Measurements from ENCODE around the gene ZNF766.
"Not testable (repeated sequence)": the region's sequence is repeated elsewhere in the genome, so short reads cannot be mapped to it uniquely, and the experiment has no call there.

The ZNF766 gene

GRCh38 chr19:52275988-52276387, 6.6 kb downstream of the ZNF766 start:
- no peak for DNase-seq (ENCODE audit: low read depth)

GRCh38 chr19:52277471-52277870, 8.1 kb downstream of the ZNF766 start:
- DNase-seq (ENCODE audit: low read depth), result no peak

- DNase-seq (ENCODE audit: low read depth), result no peak
These were observed 16.9 kb downstream of the ZNF766 start for GRCh38 chr19:52286256-52286655.

GRCh38 chr19:52291781-52292180, 22.4 kb downstream of the ZNF766 start:
- no peak for DNase-seq (ENCODE audit: low read depth)

- DNase-seq (ENCODE audit: low read depth), result not testable (repeated sequence)
These were observed 23.6 kb downstream of the ZNF766 start for GRCh38 chr19:52292946-52293345.

- DNase-seq (ENCODE audit: low read depth), result no peak
These were observed 27.0 kb downstream of the ZNF766 start for GRCh38 chr19:52296400-52296772.

- peak; percentile 52 for DNase-seq (ENCODE audit: low read depth)
These were observed 27.6 kb downstream of the ZNF766 start, which contains the start of gene ZNF480 for GRCh38 chr19:52296773-52297600. Gene ZNF480, plus strand, starts transcription at chr19:52297169. Its CDS starts 3,244 bp downstream, at chr19:52300413.

GRCh38 chr19:52297601-52298364, 28.4 kb downstream of the ZNF766 start:
- DNase-seq (ENCODE audit: low read depth), result no peak

GRCh38 chr19:52307275-52307674, 37.9 kb downstream of the ZNF766 start:
- no peak for DNase-seq (ENCODE audit: low read depth)

- DNase-seq (ENCODE audit: low read depth), result no peak
These were observed 53.0 kb downstream of the ZNF766 start for GRCh38 chr19:52322429-52322828.

GRCh38 chr19:52331757-52332156, 62.4 kb downstream of the ZNF766 start:
- no peak for DNase-seq (ENCODE audit: low read depth)

GRCh38 chr19:52335768-52336116, 66.4 kb downstream of the ZNF766 start:
- DNase-seq (ENCODE audit: low read depth), result no peak

- DNase-seq (ENCODE audit: low read depth), result peak; percentile 76
These were observed 66.9 kb downstream of the ZNF766 start, which contains the start of gene ZNF610 for GRCh38 chr19:52336117-52336790. Gene ZNF610, plus strand, starts transcription at chr19:52336243. Its CDS starts 12,930 bp downstream, at chr19:52349173.

- no peak for DNase-seq (ENCODE audit: low read depth)
These were observed 67.5 kb downstream of the ZNF766 start for GRCh38 chr19:52336791-52337381.

GRCh38 chr19:52339022-52339421, 69.6 kb downstream of the ZNF766 start:
- not testable (repeated sequence) for DNase-seq (ENCODE audit: low read depth)

GRCh38 chr19:52343548-52343947, 74.2 kb downstream of the ZNF766 start:
- DNase-seq (ENCODE audit: low read depth), result no peak

- DNase-seq (ENCODE audit: low read depth), result no peak
These were observed 75.8 kb downstream of the ZNF766 start for GRCh38 chr19:52345162-52345561.
